ENCODE measurements around the gene BARHL2. TPM values are rescaled to one million over a fixed set of nuclear protein-coding genes. Genes with fewer than 3 reads are reported as not detected.

Gene BARHL2
- polyA plus RNA-seq, 4 donors, result not detected

- H3K4me1 ChIP-seq (ENCODE audit: control insufficient read depth in 3 of 3, insufficient read depth in 2 of 3, low read depth in 1 of 3, low read length in 2 of 3), result no peaks in the 10 kb centered on the region
- peaks cover 0 to 3% (median 0%) of the 10 kb centered on the region in 3 donors for H3K27me3 ChIP-seq (ENCODE audit: control insufficient read depth in 3 of 3, insufficient read depth in 3 of 3, low read length in 3 of 3)
- FAIRE-seq, result no peak
- WGBS, 3 donors, result 76 to 91% (median 81%) methylated on average over 3 of the region's 3 CpGs
- no peaks in the 10 kb centered on the region for H3K9me3 ChIP-seq (ENCODE audit: control insufficient read depth in 2 of 2, insufficient read depth in 1 of 2, low read depth in 1 of 2, low read length in 1 of 2)
- DNase-seq, result no peak
- H3K27ac ChIP-seq (ENCODE audit: low read depth in 1 of 3, low read length in 2 of 3), result no peak overlapping the region
- no peak overlapping the region for H3K4me3 ChIP-seq (ENCODE audit: low read depth in 1 of 3, low read length in 3 of 3)
- no peaks in the 10 kb centered on the region for H3K36me3 ChIP-seq (ENCODE audit: control insufficient read depth in 3 of 3, insufficient read depth in 2 of 3, low read depth in 1 of 3, low read length in 3 of 3)
These were observed 29.4 kb downstream of the BARHL2 start for GRCh38 chr1:90687747-90688146.

GRCh38 chr1:90675161-90675847 is 41.8 kb downstream of the BARHL2 start:
- no peaks in the 10 kb centered on the region for H3K36me3 ChIP-seq (ENCODE audit: control insufficient read depth in 3 of 3, insufficient read depth in 2 of 3, low read depth in 1 of 3, low read length in 3 of 3)
- WGBS, 3 donors, result 83 to 95% (median 87%) methylated on average over 1 of the region's 1 CpG
- no peaks in the 10 kb centered on the region for H3K4me1 ChIP-seq (ENCODE audit: control insufficient read depth in 3 of 3, insufficient read depth in 2 of 3, low read depth in 1 of 3, low read length in 2 of 3)
- no peaks in the 10 kb centered on the region for H3K9me3 ChIP-seq (ENCODE audit: control insufficient read depth in 2 of 2, insufficient read depth in 1 of 2, low read depth in 1 of 2, low read length in 1 of 2)
- FAIRE-seq (no peak), DNase-seq (no peak)
- no peak overlapping the region for H3K4me3 ChIP-seq (ENCODE audit: low read depth in 1 of 3, low read length in 3 of 3)
- peaks cover 0 to 2% (median 2%) of the 10 kb centered on the region in 3 donors for H3K27me3 ChIP-seq (ENCODE audit: control insufficient read depth in 3 of 3, insufficient read depth in 3 of 3, low read length in 3 of 3)
- H3K27ac ChIP-seq (ENCODE audit: low read depth in 1 of 3, low read length in 2 of 3), result no peak overlapping the region

GRCh38 chr1:90671741-90672140 is 45.4 kb downstream of the BARHL2 start:
- Histone ChIP-seq H3K4me1 (ENCODE audit: control insufficient read depth in 3 of 3, insufficient read depth in 2 of 3, low read depth in 1 of 3, low read length in 2 of 3) (no peaks in the 10 kb centered on the region), H3K36me3 (ENCODE audit: control insufficient read depth in 3 of 3, insufficient read depth in 2 of 3, low read depth in 1 of 3, low read length in 3 of 3) (no peaks in the 10 kb centered on the region), H3K27me3 (ENCODE audit: control insufficient read depth in 3 of 3, insufficient read depth in 3 of 3, low read length in 3 of 3) (peaks cover 0 to 4% (median 0%) of the 10 kb centered on the region in 3 donors), H3K27ac (ENCODE audit: low read depth in 1 of 3, low read length in 2 of 3) (no peak overlapping the region), H3K4me3 (ENCODE audit: low read depth in 1 of 3, low read length in 3 of 3) (no peak overlapping the region), H3K9me3 (ENCODE audit: control insufficient read depth in 2 of 2, insufficient read depth in 1 of 2, low read depth in 1 of 2, low read length in 1 of 2) (no peaks in the 10 kb centered on the region)
- FAIRE-seq (no peak), DNase-seq (no peak)
- WGBS, 3 donors, result 46 to 63% (median 55%) methylated on average over 3 of the region's 3 CpGs

- Histone ChIP-seq H3K27ac (ENCODE audit: low read depth in 1 of 3, low read length in 2 of 3) (no peak overlapping the region), H3K4me1 (ENCODE audit: control insufficient read depth in 3 of 3, insufficient read depth in 2 of 3, low read depth in 1 of 3, low read length in 2 of 3) (no peaks in the 10 kb centered on the region), H3K9me3 (ENCODE audit: control insufficient read depth in 2 of 2, insufficient read depth in 1 of 2, low read depth in 1 of 2, low read length in 1 of 2) (no peaks in the 10 kb centered on the region), H3K27me3 (ENCODE audit: control insufficient read depth in 3 of 3, insufficient read depth in 3 of 3, low read length in 3 of 3) (peaks cover 0 to 4% (median 0%) of the 10 kb centered on the region in 3 donors), H3K36me3 (ENCODE audit: control insufficient read depth in 3 of 3, insufficient read depth in 2 of 3, low read depth in 1 of 3, low read length in 3 of 3) (no peaks in the 10 kb centered on the region), H3K4me3 (ENCODE audit: low read depth in 1 of 3, low read length in 3 of 3) (no peak overlapping the region)
- DNase-seq (no peak), FAIRE-seq (no peak)
- 88 to 98% (median 97%) methylated on average over 1 of the region's 1 CpG for WGBS, 3 donors
These were observed 45.9 kb downstream of the BARHL2 start for GRCh38 chr1:90671251-90671650.
